ENCODE results near the gene ENO1.

- TF ChIP-seq, protein P1, sequence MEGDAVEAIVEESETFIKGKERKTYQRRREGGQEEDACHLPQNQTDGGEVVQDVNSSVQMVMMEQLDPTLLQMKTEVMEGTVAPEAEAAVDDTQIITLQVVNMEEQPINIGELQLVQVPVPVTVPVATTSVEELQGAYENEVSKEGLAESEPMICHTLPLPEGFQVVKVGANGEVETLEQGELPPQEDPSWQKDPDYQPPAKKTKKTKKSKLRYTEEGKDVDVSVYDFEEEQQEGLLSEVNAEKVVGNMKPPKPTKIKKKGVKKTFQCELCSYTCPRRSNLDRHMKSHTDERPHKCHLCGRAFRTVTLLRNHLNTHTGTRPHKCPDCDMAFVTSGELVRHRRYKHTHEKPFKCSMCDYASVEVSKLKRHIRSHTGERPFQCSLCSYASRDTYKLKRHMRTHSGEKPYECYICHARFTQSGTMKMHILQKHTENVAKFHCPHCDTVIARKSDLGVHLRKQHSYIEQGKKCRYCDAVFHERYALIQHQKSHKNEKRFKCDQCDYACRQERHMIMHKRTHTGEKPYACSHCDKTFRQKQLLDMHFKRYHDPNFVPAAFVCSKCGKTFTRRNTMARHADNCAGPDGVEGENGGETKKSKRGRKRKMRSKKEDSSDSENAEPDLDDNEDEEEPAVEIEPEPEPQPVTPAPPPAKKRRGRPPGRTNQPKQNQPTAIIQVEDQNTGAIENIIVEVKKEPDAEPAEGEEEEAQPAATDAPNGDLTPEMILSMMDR (IDR thresholded peaks at IDR 0.05): no peak
- no peak for TF ChIP-seq POLR2A (IDR thresholded peaks at IDR 0.05)
- no peak for TF ChIP-seq POLR2AphosphoS5 (IDR thresholded peaks at IDR 0.05)
Observed at GRCh38 chr1:8871965-8872399, 6.5 kb downstream of the ENO1 start.

All from sigmoid colon (tissue), 4 donors.